ENCODE results near the gene G6PC1.
A peak's percentile ranks its signal among the peaks of the same experiment; 100 is the strongest.
"Not testable (repeated sequence)": the region's sequence is repeated elsewhere in the genome, so short reads cannot be mapped to it uniquely, and the experiment has no call there.

G6PC1 gene

DNA sequence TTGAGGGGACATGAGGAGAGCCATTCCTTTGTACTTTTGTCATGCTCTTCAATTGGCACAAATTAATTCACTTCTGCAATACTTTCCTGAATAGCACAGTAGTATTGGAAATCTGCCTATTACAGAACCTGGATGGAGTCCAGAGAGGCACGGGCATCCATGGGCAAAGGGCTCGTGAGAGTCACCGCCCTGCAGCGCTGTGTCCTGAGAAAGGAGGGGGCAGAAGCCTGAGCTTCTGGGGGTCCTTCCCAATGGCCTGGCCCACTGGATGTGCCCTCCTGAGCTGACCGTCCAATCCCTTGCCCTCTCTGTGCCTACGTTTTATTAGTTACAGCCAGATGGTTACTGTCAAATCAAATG lies 3.5 kb downstream of the G6PC1 start:
- no peak for DNase-seq

DNA sequence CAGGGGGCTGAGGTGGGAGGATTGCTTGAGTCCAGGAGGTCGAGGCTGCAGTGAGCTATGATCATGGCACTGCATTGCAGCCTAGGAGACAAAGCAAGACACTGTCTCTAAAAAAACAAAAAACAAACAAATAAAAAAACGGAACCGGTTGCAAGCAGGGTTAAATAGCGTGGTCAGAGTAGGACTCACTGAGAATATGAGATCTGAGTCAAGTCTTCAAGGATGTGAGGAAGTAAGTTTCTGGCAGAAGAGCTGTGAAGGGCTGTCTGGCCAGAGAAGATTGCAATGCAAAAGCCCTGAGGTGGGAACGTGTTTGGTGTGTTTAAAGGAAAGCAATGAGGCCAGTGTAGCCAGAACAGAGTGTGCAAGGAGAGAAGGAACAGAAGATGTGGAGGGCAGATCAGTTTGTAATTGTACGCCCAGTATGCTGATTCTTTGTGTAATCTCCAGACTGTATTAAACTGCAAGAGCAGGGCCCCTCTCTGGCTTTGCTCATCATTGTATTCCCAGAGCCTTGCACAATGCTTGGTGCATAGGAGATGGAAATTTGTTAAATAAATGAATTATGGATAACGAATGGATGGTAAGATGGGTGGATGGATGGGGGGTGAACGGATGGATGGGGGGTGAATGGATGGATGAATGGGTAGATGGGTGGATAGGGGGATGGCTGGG lies 6.3 kb downstream of the G6PC1 start:
- no peak for DNase-seq

DNA sequence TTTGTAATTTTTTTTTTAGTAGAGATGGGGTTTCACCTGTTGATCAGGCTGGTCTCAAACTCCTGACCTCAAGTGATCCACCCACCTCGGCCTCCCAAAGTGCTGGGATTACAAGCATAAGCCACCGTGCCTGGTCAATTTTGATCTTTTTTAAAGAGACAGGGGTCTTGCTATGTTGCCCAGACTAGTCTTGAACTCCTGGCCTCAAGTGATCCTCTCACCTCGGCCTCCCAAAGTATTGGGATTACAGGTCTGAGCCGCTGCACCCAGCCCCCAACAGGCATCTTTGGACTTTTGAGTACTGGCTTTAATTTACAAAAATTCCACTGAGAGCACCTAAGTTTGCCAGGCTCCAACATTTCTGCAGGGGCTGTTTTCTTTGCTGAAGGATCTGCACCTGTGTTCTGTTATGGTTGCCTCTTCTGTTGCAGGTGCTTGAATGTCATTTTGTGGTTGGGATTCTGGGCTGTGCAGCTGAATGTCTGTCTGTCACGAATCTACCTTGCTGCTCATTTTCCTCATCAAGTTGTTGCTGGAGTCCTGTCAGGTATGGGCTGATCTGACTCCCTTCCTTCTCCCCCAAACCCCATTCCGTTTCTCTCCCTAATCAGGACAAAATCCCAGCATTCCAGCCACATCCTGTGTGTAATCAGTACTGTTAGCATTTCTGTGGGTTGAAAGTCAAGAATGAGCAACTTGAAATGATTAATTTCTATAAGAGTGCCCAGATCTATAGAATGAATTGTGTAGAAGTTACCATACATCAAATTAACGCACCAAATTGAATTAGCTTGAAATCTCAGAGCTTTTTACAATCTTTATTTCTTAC lies 8.5 kb downstream of the G6PC1 start:
- no peak for DNase-seq

DNA sequence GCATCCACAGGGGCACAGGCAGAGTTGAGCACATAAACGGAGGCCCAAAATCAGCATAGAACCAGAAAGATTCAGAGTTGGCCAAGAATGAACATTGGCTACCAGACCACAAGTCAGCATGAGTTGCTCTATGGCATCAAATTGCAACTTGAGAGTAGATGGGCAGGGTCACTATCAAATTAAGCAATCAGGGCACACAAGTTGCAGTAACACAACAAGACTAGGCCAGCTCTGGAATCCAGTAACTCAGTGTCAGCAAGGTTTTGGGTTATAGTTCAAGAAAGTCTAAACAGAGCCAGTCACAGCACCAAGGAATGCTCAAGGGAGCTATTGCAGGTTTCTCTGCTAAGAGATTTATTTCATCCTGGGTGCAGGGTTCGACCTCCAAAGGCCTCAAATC lies 12.9 kb downstream of the G6PC1 start:
- no peak for DNase-seq

DNA sequence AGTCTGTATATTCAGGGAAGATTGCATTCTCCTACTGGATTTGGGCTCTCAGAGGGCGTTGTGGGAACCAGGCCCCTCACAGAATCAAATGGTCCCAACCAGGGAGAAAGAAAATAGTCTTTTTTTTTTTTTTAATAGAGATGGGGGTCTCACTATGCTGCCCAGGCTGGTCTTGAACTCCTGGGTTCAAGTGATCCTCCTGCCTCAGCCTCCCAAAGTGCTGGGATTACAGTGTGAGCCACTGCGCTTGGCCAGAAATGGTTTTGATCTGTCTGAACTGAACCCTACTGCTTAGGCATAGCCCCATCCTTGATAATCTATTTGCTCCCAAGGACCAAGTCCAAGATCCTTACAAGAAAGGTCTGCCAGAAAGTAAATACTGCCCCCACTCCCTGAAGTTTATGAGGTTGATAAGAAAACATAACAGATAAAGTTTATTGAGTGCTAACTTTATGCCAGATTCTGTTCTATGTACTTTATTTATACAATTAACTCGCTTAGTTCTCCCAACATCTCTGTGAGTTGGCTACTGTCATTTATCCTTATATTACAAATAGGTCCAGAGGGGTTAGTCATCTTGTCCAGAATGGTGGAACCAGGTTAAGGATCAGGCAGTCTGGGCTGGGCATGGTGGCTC lies 13.5 kb downstream of the G6PC1 start:
- DNase-seq = no peak

DNA sequence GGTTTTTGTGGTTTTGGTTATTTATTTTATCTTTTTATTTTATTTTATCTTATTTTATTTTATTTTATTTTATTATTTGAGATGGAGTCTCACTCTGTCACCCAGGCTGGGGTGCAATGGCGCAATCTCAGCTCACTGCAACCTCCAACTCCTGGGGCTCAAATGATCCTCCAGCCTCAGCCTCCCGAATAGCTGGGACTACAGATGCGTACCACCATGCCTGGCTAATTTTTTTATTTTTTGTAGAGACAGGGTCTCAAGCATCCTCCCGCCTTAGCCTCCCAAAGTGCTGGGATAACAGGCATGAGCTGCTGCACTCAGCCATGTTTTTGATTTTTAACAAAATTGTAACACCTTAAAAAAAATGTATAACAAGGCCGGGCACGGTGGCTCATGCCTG lies 14.7 kb downstream of the G6PC1 start:
- not testable (repeated sequence) for DNase-seq

DNA sequence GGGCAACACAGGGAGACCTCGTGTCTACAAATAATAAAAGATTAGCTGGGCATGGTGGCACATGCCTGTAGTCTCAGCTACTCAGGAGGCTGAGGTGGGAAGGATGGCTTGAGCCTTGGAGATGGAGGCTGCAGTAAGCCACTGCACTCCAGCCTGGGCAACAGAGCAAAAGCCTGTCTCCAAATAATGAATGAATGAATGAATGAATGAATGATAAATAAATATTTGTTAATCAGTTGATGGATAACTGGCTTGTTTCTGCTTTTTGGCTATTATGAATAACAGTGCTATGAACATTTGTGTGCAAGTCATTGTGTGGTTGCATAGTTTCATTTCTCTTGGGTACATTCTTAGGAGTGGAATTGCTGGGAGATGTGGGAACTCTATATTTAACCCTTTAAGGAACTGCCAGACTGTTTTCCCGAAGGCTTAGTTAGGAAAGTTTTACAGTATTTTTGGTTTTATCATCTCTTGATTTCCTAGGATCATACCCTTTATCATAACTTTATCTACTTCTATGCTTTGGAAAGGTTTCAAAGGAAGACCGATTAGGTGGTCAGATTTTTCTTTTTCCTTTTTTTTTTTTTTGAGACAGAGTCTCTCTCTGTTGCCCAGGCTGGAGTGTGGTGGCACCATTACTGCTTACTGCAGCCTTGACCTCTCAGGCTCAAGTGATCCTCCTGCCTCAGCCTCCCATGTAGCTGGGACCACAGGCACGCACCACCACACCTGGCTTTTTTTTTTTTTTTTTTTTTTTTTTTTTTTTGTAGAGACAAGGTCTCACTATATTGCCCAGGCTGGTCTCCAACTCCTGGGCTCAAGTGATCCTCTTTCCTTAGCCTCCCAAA lies 16.0 kb downstream of the G6PC1 start:
- DNase-seq = not testable (repeated sequence)

DNA sequence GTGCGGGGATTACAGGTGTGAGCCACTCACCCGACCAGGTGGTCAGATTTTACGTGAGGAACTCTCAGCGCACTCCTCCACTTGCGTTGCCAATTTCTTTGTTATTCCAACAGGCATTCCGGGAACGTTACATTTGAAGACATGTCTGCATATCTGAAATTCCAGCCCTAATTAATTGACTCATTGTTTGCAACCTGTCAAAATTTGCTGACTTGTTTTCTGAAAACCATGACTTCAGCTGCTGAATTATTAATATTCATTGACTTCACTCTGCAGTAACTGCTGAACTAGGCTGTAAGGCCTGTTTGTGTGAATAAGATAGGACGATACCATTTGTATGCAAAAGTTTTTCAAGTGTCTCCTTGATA lies 16.6 kb downstream of the G6PC1 start:
- DNase-seq = no peak

DNA sequence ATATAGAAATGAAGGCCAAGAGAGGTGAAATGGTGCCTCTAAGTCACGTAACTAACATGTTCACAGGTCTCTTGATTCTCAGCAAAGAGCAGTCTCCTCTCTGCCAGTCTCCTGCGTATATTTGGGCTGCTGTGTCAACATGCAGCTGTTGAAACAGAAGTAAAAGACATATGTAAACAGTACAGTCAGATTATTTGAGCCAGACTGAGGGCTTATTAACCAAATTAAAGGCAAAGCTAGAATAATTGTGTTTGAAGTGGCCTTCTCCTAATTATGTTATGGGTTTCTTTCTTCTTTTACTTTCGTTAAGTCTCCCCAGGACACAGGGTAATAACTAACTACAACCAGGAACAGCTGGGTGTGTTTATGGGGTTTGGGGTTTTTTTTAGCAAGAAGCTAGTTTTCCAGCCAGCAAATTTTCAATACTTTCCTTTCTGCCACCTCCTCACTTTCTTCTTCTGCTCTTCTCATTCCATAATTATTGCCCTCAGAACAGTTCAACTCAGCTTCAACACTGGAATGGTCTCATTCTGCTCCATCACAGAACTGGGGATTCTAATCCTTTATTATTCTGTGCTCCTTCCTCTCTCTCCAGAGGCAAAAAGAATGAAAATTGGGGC lies 18.4 kb downstream of the G6PC1 start:
- DNase-seq = peak; percentile 78 to 97

DNA sequence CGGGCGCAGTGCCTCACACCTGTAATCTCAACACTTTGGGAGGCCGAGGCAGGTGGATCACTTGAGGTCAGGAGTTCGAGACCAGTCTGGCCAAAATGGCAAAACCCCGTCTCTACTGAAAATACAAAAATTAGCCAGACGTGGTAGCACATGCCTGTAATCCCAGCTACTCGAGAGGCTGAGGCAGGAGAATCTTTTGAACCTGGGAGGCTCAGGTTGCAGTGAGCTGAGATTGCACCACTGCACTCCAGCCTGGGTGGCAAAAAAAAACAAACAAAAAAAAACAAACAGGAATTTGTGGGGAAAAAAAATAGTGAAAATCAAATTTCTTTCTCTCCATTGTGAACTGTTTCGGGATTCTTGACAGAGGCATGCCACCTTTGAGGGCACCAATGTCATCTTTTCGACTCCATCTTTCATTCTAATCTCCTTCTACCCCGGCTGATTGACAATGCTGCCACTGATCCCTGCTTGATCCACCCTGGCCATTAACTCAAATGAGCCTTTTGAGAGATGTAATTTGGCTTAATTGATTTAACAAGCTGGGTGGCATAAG lies 19.0 kb downstream of the G6PC1 start:
- peak in 1 of 2 experiments; percentile 23 for DNase-seq

DNA sequence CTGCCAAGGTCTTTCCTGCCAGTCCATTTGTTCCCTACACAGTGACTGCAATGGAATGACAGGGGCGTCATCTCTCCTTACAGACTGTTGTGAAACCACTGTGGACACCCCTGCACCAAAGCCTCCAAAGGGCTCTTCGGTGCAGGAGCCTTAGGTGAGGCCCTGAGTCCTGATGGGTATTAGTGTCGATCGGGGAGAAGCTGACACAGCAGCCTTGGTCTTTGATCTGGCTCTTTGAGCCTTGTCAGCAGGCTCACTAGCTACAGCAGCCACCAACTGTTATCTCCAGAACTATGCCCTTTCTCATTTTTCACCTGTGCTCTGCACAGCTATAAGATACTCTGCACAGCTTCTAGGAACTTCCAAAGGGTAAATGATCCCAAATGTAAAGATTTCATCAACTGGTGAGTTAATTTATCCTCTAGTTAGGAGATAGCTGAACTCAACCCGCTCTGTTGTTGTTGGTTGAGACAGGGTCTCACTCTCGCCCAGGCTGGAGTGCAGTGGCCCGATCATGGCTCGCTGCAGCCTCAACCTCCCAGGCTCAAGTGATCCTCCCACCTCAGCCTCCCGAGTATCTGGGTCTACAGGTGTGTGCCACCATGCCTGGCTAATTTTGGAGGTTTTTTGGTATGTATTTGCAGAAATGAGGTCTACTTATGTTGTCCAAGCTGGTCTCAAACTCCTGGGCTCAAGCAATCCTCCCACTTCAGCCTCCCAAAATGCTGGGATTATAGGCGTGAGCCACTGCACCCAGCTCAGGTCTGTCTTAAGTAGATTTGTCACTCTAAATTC lies 19.7 kb downstream of the G6PC1 start:
- no peak for DNase-seq

DNA sequence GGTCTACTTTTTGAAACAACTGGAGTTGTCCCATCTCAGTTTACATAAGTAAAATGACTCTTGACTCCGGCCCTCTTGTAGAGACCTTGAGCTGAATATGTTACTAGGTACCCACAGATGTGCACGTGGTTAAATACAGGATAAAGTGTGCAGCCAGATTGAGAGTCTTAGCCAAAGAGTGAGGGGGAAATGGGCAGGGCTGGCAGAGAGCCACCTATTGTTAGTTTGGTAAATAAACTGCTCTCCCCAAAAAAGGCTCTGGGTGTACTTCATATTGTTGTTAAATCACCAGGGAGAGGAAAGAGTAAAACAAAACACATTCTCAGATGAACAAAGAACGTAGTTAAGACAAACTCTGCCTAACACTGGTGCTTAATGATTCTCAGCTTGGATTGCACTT lies 20.3 kb downstream of the G6PC1 start:
- peak; percentile 44 to 85 for DNase-seq

DNA sequence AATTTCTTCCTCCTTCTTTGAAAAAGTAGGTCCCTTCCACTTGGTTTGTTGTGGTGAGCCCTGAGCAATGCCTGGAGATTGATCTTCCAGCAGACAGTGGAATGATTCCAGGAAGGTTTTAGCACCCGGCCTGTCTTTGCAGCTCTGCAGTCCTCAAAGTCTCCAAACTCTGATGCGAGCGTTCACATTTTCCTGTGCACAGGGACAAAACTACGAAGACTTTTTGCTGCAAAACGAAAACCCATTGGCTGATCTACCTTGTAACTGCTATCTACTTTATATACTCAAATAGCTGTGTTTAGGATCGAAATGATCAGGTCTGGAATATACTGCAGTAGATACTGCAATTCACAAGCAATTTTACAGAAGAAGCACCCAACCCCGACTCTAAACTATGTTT lies 21.7 kb downstream of the G6PC1 start:
- no peak for DNase-seq

DNA sequence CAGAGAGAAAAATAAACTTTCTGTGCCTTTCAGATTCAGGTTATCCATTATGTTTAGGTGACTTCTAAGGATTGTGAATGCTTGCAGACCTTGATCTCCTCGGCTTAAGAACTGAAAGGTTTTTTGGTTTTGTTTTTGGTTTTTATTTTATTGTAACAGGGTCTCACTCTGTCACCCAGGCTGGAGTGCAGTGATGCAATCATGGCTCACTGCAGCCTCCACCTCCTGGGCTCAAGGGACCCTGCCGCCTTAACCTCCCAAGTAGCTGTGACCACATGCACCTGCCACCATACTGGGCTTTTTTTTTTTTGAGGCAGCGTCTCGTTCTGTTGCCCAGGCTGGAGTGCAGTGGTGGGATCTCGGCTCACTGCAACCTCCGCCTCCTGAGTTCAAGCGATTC lies 22.9 kb downstream of the G6PC1 start:
- DNase-seq = not testable (repeated sequence)

DNA sequence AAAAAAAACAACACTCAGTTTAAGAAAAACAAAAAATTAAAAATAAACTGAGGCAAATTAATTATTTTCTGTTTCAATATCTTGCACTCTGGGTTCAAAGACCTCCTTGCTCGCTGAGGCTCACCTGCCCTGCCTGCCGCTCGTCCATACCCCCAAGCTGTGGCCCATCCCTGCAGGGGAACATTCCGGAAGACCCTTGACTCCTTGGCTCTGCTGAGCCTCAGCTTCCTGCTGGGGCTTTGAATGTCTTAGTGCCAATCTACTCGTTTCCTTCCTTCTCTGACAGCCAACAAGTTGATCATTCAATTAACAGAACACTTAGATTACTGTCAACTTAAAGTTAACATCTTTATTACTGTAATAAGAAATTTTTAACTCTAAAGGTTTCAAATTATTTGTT lies 24.3 kb downstream of the G6PC1 start:
- DNase-seq = no peak

DNA sequence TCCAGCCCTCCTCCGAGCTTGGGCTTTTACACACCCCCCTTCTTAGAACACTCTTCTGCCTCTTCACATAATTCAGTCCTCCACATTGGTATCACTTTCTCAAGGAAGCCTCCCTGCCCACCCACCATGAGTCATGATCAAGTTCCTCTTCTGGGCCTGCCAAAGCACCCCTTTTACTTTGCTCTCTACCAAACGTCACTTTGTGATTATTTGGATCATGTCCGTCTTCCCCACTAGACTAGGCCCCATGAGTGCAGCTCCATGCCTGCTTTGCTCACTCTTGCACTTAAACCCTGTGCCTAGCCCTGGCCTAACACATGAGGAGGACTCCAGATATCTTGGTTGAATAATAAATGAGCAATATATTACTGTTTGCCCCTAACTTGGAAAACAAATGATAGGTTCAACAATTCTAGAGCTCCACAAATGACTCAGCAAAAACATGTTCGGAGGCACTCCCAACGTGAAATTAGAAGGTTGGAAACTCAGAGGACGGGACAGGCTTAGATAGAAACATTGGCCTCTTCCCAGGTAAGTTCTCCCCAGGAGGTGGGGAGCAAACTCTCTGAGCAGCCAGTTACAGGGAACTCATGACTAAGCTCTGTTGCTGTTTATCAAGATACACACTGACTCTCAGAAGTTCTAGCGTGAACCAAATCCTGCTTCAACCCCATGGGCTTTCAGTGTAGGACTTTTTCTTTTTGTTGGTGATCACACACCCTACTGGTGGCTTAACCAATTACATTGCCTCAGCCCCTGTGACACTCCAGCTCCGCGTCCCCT lies 28.3 kb downstream of the G6PC1 start:
- DNase-seq = peak; percentile 60 to 85

DNA sequence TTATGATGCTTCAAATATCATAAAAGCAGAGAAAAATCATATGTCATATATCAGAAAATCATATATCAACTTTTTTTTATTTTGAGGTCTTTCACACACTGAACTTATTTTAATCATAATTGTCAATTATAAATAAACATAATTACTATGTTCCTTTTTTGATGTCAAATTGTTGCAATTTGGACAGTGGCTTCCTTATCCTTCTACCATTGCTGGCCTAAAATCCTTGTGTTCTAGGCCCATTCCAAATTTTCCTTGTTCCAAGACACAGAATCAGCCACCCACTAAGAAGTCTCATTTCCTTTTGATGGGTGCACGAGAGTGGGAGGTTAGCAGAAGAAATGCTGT lies 28.9 kb downstream of the G6PC1 start:
- DNase-seq = no peak

DNA sequence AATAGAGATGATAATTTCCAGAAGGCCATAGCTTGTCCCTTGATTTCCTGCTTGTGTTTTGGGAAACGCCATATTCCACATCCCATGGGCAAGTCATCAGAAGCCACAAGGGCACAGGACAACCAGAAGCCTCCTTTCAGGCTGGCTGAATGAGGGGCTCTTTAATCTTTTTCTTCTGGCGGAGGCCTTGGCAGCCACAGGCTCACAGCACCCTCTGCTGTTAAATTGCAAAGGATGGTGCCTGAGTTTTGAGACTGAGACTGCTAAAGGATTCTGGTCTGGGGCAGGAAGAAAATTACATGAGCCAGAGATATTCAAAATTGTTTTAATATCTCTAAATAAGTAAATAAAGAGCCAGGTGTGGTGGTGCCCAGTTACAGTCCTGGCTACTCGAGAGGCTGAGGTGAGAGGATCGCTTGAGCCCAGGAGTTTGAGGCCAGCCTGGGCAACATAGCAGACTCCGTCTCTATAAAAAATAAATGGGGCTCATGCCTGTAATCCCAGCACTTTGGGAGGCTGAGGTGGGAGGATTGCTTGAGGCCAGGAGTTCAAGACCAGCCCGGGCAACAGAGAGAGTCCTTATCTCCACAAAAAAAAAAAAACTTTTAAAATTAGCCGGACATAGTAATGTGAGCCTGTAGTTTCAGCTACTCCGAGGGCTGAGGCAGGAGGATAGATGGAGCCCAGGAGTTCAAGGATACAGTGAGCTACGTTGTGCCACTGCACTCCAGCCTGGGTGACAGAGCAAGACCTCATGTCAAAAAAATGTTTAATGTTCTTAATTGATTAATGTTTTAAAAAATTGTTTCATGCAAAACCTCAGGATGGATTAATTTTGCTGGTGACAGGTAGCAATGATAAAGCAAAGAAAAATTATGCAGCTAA lies 37.4 kb downstream of the G6PC1 start:
- peak; percentile 68 for DNase-seq

DNA sequence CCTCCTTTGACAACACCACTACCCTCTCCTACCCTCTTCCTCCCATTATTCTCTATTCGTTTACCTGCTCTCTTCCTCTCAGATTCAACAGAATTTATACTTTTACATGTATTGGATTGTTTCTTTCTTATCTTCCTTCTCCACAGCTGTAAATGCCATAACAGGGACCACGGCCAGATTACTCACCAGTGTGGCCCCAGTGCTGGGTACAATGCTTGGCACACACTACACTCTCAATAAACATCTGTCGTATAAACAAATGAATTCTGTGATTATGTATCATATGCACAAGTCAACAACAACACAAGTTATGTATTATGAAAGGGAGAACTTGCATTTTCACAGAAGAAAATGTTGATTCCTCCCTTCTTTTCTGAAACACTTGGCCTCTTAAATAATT lies 43.6 kb downstream of the G6PC1 start:
- DNase-seq = no peak

DNA sequence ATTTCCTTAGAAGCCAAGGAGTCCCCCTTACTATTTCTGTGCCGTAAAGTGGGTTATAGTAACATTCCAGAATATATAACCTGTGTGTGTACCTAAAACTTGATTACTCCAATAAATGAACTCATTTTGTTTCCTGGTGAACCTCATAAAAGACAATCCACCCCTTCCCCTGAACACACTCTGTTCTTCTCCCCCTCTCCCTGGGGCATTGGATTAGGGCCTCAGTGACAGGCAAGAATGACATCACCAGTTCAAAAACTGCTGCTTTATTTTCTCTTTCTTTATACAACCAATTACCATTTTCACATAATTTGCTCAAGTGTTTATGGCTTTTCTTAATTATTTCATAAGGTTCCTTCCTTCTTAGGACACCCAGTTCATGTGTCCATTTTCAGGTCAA lies 46.2 kb downstream of the G6PC1 start:
- DNase-seq = no peak
